A549 (cell line): ENCODE results near the gene TTC7B.

Source experiments
- HMGXB4 ChIP-seq: fragments of 250-450 bp; sonication (Bioruptor Pico); IDR thresholded peaks from 2 replicates; pipeline ENCODE4 v1.5.0; 2021; ENCODE audit warnings: mild to moderate bottlenecking, moderate library complexity, borderline replicate concordance
- MAZ ChIP-seq: fragments of 150-350 bp; IDR thresholded peaks from 2 replicates; pipeline ENCODE4 v1.6.1; 2014; ENCODE audit warnings: antibody characterized with exemption, low read depth, low read length, borderline replicate concordance
- POLR2A ChIP-seq: IDR thresholded peaks from 2 replicates; pipeline ENCODE4 v1.6.1; 2012; ENCODE audit warnings: mild to moderate bottlenecking, low read length
- TF ChIP-seq, protein P1 (sequence below): fragments of >200 bp; sonication (Bioruptor Twin); formaldehyde crosslinking; IDR thresholded peaks from 3 replicates; pipeline ENCODE4 v1.5.1; 2016

DNA sequence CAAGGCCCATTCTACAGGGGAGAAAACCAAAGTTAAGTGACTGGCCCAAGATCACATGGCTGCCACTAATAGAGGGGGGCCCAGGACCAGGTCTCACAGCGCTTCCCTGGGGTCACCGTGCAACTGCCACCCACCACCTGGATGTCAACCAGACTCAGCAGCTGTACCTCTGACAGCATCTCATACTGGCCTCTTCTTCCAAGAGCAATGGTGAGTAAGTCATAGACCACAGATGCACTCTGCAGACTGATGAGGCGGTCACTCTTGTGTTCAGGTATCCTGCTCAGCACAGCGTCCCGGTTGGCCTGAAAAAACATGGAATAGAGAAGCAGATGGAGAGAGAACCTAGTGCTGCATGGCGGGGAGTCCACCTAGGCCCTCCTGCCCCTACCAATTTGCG is 139.9 kb downstream of the TTC7B start:
- TF ChIP-seq, protein P1, sequence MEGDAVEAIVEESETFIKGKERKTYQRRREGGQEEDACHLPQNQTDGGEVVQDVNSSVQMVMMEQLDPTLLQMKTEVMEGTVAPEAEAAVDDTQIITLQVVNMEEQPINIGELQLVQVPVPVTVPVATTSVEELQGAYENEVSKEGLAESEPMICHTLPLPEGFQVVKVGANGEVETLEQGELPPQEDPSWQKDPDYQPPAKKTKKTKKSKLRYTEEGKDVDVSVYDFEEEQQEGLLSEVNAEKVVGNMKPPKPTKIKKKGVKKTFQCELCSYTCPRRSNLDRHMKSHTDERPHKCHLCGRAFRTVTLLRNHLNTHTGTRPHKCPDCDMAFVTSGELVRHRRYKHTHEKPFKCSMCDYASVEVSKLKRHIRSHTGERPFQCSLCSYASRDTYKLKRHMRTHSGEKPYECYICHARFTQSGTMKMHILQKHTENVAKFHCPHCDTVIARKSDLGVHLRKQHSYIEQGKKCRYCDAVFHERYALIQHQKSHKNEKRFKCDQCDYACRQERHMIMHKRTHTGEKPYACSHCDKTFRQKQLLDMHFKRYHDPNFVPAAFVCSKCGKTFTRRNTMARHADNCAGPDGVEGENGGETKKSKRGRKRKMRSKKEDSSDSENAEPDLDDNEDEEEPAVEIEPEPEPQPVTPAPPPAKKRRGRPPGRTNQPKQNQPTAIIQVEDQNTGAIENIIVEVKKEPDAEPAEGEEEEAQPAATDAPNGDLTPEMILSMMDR, result no peak
- TF ChIP-seq POLR2A (no peak), HMGXB4 (no peak), MAZ (no peak)
